Kidney capillary endothelial cell (primary cell): ENCODE data around the gene FMN1.
A peak's percentile ranks its signal among the peaks of the same experiment; 100 is the strongest.

Experiments
- DNase-seq: peaks from one replicate; pipeline ENCODE4 v3.0.0-alpha.2; 2018; ENCODE audit warnings: low spot score

The FMN1 gene

GRCh38 chr15:32922541-32922940 is 272.0 kb downstream of the FMN1 start:
- DNase-seq: no peak

- DNase-seq: no peak
Measured at GRCh38 chr15:32919749-32920414, 274.6 kb downstream of the FMN1 start.

- DNase-seq: no peak
Measured at GRCh38 chr15:32918547-32918946, 276.0 kb downstream of the FMN1 start.

- DNase-seq: no peak
Measured at GRCh38 chr15:32910839-32911238, 283.7 kb downstream of the FMN1 start.

GRCh38 chr15:32909431-32909830 is 285.1 kb downstream of the FMN1 start:
- DNase-seq: peak; percentile 39

GRCh38 chr15:32908872-32909271 is 285.6 kb downstream of the FMN1 start:
- no peak for DNase-seq

GRCh38 chr15:32908135-32908801 is 286.2 kb downstream of the FMN1 start:
- DNase-seq: no peak

- DNase-seq: no peak
Measured at GRCh38 chr15:32905481-32905880, 289.0 kb downstream of the FMN1 start.

- DNase-seq: no peak
Measured at GRCh38 chr15:32904448-32904847, 290.1 kb downstream of the FMN1 start.

- no peak for DNase-seq
Measured at GRCh38 chr15:32903591-32904290, 290.8 kb downstream of the FMN1 start.

- no peak for DNase-seq
Measured at GRCh38 chr15:32901995-32902394, 292.5 kb downstream of the FMN1 start.

GRCh38 chr15:32901192-32901591 is 293.3 kb downstream of the FMN1 start:
- DNase-seq: no peak

GRCh38 chr15:32899126-32899596 is 295.4 kb downstream of the FMN1 start:
- no peak for DNase-seq

- no peak for DNase-seq
Measured at GRCh38 chr15:32898414-32898813, 296.1 kb downstream of the FMN1 start.

GRCh38 chr15:32893421-32893820 is 301.1 kb downstream of the FMN1 start:
- no peak for DNase-seq

- DNase-seq: no peak
Measured at GRCh38 chr15:32889214-32889613, 305.3 kb downstream of the FMN1 start.

GRCh38 chr15:32888221-32888761 is 306.2 kb downstream of the FMN1 start:
- no peak for DNase-seq

- no peak for DNase-seq
Measured at GRCh38 chr15:32887090-32887489, 307.4 kb downstream of the FMN1 start.

- no peak for DNase-seq
Measured at GRCh38 chr15:32886459-32886858, 308.1 kb downstream of the FMN1 start.

- no peak for DNase-seq
Measured at GRCh38 chr15:32885713-32886112, 308.8 kb downstream of the FMN1 start.

GRCh38 chr15:32884146-32884545 is 310.4 kb downstream of the FMN1 start:
- no peak for DNase-seq

- no peak for DNase-seq
Measured at GRCh38 chr15:32882955-32883354, 311.6 kb downstream of the FMN1 start.

GRCh38 chr15:32881528-32881927 is 313.0 kb downstream of the FMN1 start:
- DNase-seq: no peak
